SK-N-SH treated with all-trans-retinoic acid at 6 μM for 48 hours (cell line): ENCODE data around the gene ME2.

Source experiments
- ATAC-seq: fragments of 200-7000 bp; cut with Tn5 transposase; 3 replicates; pipeline ENCODE4 v1.9.1; 2020; ENCODE audit warnings: mild to moderate bottlenecking, moderate library complexity
- ARNTL ChIP-seq: fragments of 450-650 bp; formaldehyde crosslinking; IDR thresholded peaks from 2 replicates; pipeline ENCODE4 v1.5.0; 2020; ENCODE audit warnings: low read depth, mild to moderate bottlenecking, moderate library complexity, borderline replicate concordance
- BACH2 ChIP-seq: fragments of 250-450 bp; sonication (Bioruptor Pico); IDR thresholded peaks from 2 replicates; pipeline ENCODE4 v1.9.0; 2021; ENCODE audit warnings: mild to moderate bottlenecking, borderline replicate concordance
- CREB5 ChIP-seq: fragments of 250-450 bp; sonication (Bioruptor Pico); IDR thresholded peaks from 2 replicates; pipeline ENCODE4 v1.5.1; 2020; ENCODE audit warnings: low read depth, mild to moderate bottlenecking, moderate library complexity
- CSDC2 ChIP-seq: fragments of 250-450 bp; sonication (Bioruptor Pico); IDR thresholded peaks from 2 replicates; pipeline ENCODE4 v1.5.0; 2020; ENCODE audit warnings: mild to moderate bottlenecking, moderate library complexity
- CSRNP3 ChIP-seq: fragments of 250-450 bp; sonication (Bioruptor Pico); IDR thresholded peaks from 2 replicates; pipeline ENCODE4 v1.5.1; 2021; ENCODE audit warnings: mild to moderate bottlenecking, moderate library complexity
- ESRRG ChIP-seq: fragments of 250-450 bp; sonication (Bioruptor Pico); IDR thresholded peaks from 2 replicates; pipeline ENCODE4 v1.6.1; 2021; ENCODE audit warnings: mild to moderate bottlenecking
- GLIS3 ChIP-seq: fragments of 250-450 bp; sonication (Bioruptor Pico); IDR thresholded peaks from 2 replicates; pipeline ENCODE4 v1.5.0; 2020; ENCODE audit warnings: mild to moderate bottlenecking, moderate library complexity
- ISL1 ChIP-seq: fragments of 250-450 bp; sonication (Bioruptor Pico); IDR thresholded peaks from 2 replicates; pipeline ENCODE4 v2.1.2; 2022; ENCODE audit warnings: mild to moderate bottlenecking, moderate library complexity
- OSR1 ChIP-seq: fragments of 250-450 bp; sonication (Bioruptor Pico); IDR thresholded peaks from 2 replicates; pipeline ENCODE4 v1.8.0; 2022; ENCODE audit warnings: moderate library complexity, mild to moderate bottlenecking, inconsistent platforms
- PATZ1 ChIP-seq: fragments of 250-450 bp; sonication (Bioruptor Pico); IDR thresholded peaks from 2 replicates; pipeline ENCODE4 v1.8.0; 2020; ENCODE audit warnings: mild to moderate bottlenecking, moderate library complexity, borderline replicate concordance
- POU6F1 ChIP-seq: fragments of 250-450 bp; sonication (Bioruptor Pico); IDR thresholded peaks from 2 replicates; pipeline ENCODE4 v1.8.0; 2021; ENCODE audit warnings: low read depth, mild to moderate bottlenecking, moderate library complexity, borderline replicate concordance
- PPARA ChIP-seq: fragments of 250-450 bp; sonication (Bioruptor Pico); IDR thresholded peaks from 2 replicates; pipeline ENCODE4 v1.5.0; 2020; ENCODE audit warnings: mild to moderate bottlenecking, borderline replicate concordance
- RARB ChIP-seq: fragments of 250-450 bp; sonication (Bioruptor Pico); IDR thresholded peaks from 2 replicates; pipeline ENCODE4 v1.8.0; 2021; ENCODE audit warnings: mild to moderate bottlenecking, moderate library complexity
- SNAI2 ChIP-seq: fragments of 250-450 bp; sonication (Bioruptor Pico); IDR thresholded peaks from 2 replicates; pipeline ENCODE4 v1.5.0; 2020; ENCODE audit warnings: mild to moderate bottlenecking, moderate library complexity
- TCF4 ChIP-seq: fragments of 250-450 bp; sonication (Bioruptor Pico); IDR thresholded peaks from 2 replicates; pipeline ENCODE4 v1.8.0; 2021; ENCODE audit warnings: mild to moderate bottlenecking, moderate library complexity, borderline replicate concordance
- TOX ChIP-seq: fragments of 250-450 bp; sonication (Bioruptor Pico); IDR thresholded peaks from 2 replicates; pipeline ENCODE4 v1.8.0; 2021; ENCODE audit warnings: mild to moderate bottlenecking, moderate library complexity, borderline replicate concordance
- TSHZ2 ChIP-seq: fragments of 250-450 bp; sonication (Bioruptor Pico); IDR thresholded peaks from 2 replicates; pipeline ENCODE4 v1.5.0; 2020; ENCODE audit warnings: mild to moderate bottlenecking, moderate library complexity
- ZC3H10 ChIP-seq: fragments of 250-450 bp; sonication (Bioruptor Pico); IDR thresholded peaks from 2 replicates; pipeline ENCODE4 v1.5.1; 2021; ENCODE audit warnings: mild to moderate bottlenecking, moderate library complexity
- ZFP3 ChIP-seq: fragments of 250-450 bp; sonication (Bioruptor Pico); IDR thresholded peaks from 2 replicates; pipeline ENCODE4 v1.5.0; 2020; ENCODE audit warnings: mild to moderate bottlenecking, moderate library complexity
- ZFP30 ChIP-seq: fragments of 450-650 bp; formaldehyde crosslinking; IDR thresholded peaks from 2 replicates; pipeline ENCODE4 v1.5.0; 2022; ENCODE audit warnings: mild to moderate bottlenecking, moderate library complexity
- ZNF565 ChIP-seq: fragments of 450-650 bp; formaldehyde crosslinking; conservative IDR thresholded peaks from 2 replicates; pipeline ENCODE4 v1.5.0; 2020; ENCODE audit warnings: low read depth, mild to moderate bottlenecking, moderate library complexity
- ZNF70 ChIP-seq: fragments of 450-650 bp; formaldehyde crosslinking; IDR thresholded peaks from 2 replicates; pipeline ENCODE4 v1.5.0; 2020; ENCODE audit warnings: mild to moderate bottlenecking, moderate library complexity
- ZNF8 ChIP-seq: fragments of 450-650 bp; formaldehyde crosslinking; IDR thresholded peaks from 2 replicates; pipeline ENCODE4 v1.5.0; 2020; ENCODE audit warnings: mild to moderate bottlenecking, moderate library complexity

ME2 gene

GRCh38 chr18:50961974-50962373, 83.1 kb downstream of the ME2 start (continued):
- TF ChIP-seq OSR1 (CRISPR knock-in tag) (no peak), TOX (no peak), TCF4 (CRISPR knock-in tag) (no peak), PPARA (CRISPR knock-in tag) (no peak), ZNF8 (CRISPR knock-in tag) (no peak), BACH2 (CRISPR knock-in tag) (no peak), CSRNP3 (CRISPR knock-in tag) (no peak)

GRCh38 chr18:50967714-50968661, 89.1 kb downstream of the ME2 start, which contains the start of gene ELAC1:
Gene ELAC1 (plus strand): TSS chr18:50968040. CDS start chr18:50974405, 6,365 bp downstream.
- peak; percentile 98 for ATAC-seq
- TF ChIP-seq PATZ1 (CRISPR knock-in tag) (peak; percentile 45; the same call in 1 of the 2 replicates), POU6F1 (CRISPR knock-in tag) (no peak), TCF4 (CRISPR knock-in tag) (no peak), SNAI2 (CRISPR knock-in tag) (peak; percentile 37; the same call in 1 of the 2 replicates), RARB (no peak), PPARA (CRISPR knock-in tag) (no peak), ZNF8 (CRISPR knock-in tag) (peak; percentile 72), GLIS3 (no peak), ISL1 (CRISPR knock-in tag) (no peak), ZNF70 (no peak), BACH2 (CRISPR knock-in tag) (no peak), ZFP3 (CRISPR knock-in tag) (0 out of 2 replicates have a peak, but pooled peaks have one; percentile 56), OSR1 (CRISPR knock-in tag) (no peak), ZFP30 (CRISPR knock-in tag) (no peak), ARNTL (CRISPR knock-in tag) (no peak), TSHZ2 (no peak), CREB5 (CRISPR knock-in tag) (no peak), CSRNP3 (CRISPR knock-in tag) (no peak), ZNF565 (CRISPR knock-in tag) (no peak), CSDC2 (CRISPR knock-in tag) (0 out of 2 replicates have a peak, but pooled peaks have one; percentile 14), ESRRG (CRISPR knock-in tag) (no peak), TOX (no peak), ZC3H10 (CRISPR knock-in tag) (no peak)
